Left lung (tissue), 10 donors: ENCODE results near the gene CNOT6. TPM values are rescaled to one million over a fixed set of nuclear protein-coding genes. Genes with fewer than 3 reads are reported as not detected.

ENCODE experiments used
- ATAC-seq: fragments of 200-7000 bp; cut with Tn5 transposase; one replicate; pipeline ENCODE4 v1.9.1; 2020; ENCODE audit warnings: moderate library complexity
- DNase-seq, 4 donors: peaks; one replicate each; pipeline ENCODE4 v3.0.0-alpha.2; 2013 to 2020
- H3K27ac ChIP-seq, 2 donors: fragments of 200-600 bp; sonication (generic) in 1 of 2; one replicate each; pipeline versions ENCODE4 v1.5.0 to v1.8.0; 2020 to 2021
- H3K27me3 ChIP-seq, 2 donors: fragments of 200-600 bp; sonication (generic) in 1 of 2; one replicate each; pipeline versions ENCODE4 v1.5.0 to v1.8.0; 2020 to 2021
- H3K36me3 ChIP-seq, 2 donors: fragments of 200-600 bp; sonication (generic) in 1 of 2; one replicate each; pipeline versions ENCODE4 v1.5.0 to v1.8.0; 2020 to 2021
- H3K4me1 ChIP-seq, 2 donors: fragments of 200-600 bp; one replicate each; pipeline ENCODE4 v1.8.0; 2021
- H3K4me3 ChIP-seq, 2 donors: fragments of 200-600 bp; sonication (generic) in 1 of 2; one replicate each; pipeline versions ENCODE4 v1.5.0 to v1.8.0; 2020 to 2021; ENCODE audit warnings: mild to moderate bottlenecking in 1 of 2
- H3K9me3 ChIP-seq, 2 donors: fragments of 200-600 bp; sonication (generic) in 1 of 2; one replicate each; pipeline versions ENCODE4 v1.5.0 to v1.8.0; 2020 to 2021
- intact Hi-C, 2 donors: fragments of 100-400 bp; cut with DNase I; formaldehyde crosslinking; loops; one replicate each; pipeline versions ENCODE4 v1.11.2 to v1.14.2; 2022
- polyA plus RNA-seq, 6 donors: library from polyadenylated mRNA; unstranded; fragments of 120-200 nt; gene quantifications; one replicate each; pipeline ENCODE4 v1.2.1, GENCODE V29; 2013; ENCODE audit not compliant: insufficient read length in 6 of 6
- total RNA-seq, 2 donors: library from RNA; stranded (reverse); fragmentation: NEBNext Ultra II Directional; extraction: Animal tissue kit (Norgen Biotek cat#: 25700); gene quantifications; one replicate each; pipeline ENCODE4 v1.2.1, GENCODE V29; 2021
- TF ChIP-seq, protein P1 (sequence below), 2 donors: fragments of 200-600 bp; sonication (generic) in 1 of 2; IDR thresholded peaks; one replicate each; pipeline versions ENCODE4 v1.5.0 to v1.8.0; 2021; ENCODE audit warnings: antibody characterized with exemption in 2 of 2
- donor health status: DM: no; HTN: yes; CAD: no.
- donor health status: DM: no; HTN: no; CAD: no.

Gene CNOT6
- total and polyA plus RNA-seq, 8 donors = 29.1 to 58.3 (median 50.0) TPM

- H3K4me3 ChIP-seq = no peak overlapping the region
- DNase-seq (peak in 1 of 4 donors; percentile 52), ATAC-seq (no peak)
- TF ChIP-seq, protein P1, sequence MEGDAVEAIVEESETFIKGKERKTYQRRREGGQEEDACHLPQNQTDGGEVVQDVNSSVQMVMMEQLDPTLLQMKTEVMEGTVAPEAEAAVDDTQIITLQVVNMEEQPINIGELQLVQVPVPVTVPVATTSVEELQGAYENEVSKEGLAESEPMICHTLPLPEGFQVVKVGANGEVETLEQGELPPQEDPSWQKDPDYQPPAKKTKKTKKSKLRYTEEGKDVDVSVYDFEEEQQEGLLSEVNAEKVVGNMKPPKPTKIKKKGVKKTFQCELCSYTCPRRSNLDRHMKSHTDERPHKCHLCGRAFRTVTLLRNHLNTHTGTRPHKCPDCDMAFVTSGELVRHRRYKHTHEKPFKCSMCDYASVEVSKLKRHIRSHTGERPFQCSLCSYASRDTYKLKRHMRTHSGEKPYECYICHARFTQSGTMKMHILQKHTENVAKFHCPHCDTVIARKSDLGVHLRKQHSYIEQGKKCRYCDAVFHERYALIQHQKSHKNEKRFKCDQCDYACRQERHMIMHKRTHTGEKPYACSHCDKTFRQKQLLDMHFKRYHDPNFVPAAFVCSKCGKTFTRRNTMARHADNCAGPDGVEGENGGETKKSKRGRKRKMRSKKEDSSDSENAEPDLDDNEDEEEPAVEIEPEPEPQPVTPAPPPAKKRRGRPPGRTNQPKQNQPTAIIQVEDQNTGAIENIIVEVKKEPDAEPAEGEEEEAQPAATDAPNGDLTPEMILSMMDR (IDR thresholded peaks at IDR 0.05) = no peak
- H3K27ac ChIP-seq = no peak overlapping the region
- H3K4me1 ChIP-seq = no peaks in the 10 kb centered on the region
- H3K36me3 ChIP-seq = peaks cover 0 to 30% of the 10 kb centered on the region in 2 donors
- no peaks in the 10 kb centered on the region for H3K27me3 ChIP-seq
- intact Hi-C loops = no loop called here
- H3K9me3 ChIP-seq = no peaks in the 10 kb centered on the region
Observed at GRCh38 chr5:180558232-180558631, 64.1 kb downstream of the CNOT6 start.

DNA sequence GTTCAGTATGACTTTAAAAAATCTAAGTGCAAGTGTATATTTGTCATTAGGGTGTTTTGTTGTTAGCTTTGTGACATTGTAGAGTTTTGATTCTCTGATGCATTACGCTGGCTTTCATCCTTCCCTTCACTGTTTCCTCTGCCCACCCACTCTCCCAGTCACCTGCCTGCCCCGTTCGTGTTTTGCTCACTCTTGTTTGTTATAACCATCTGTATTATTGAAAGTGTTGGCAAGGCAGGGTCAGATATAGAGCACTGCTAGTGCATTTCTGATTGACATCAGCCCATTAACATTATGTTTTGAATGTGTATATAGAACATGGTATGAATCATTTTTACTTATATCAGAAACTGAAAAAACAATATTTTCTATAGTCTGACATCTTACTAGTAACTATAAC lies 69.8 kb downstream of the CNOT6 start:
- no peak overlapping the region for H3K4me3 ChIP-seq
- DNase-seq (peak in 1 of 4 donors; percentile 15), ATAC-seq (no peak)
- intact Hi-C loops = no loop called here
- H3K4me1 ChIP-seq = no peaks in the 10 kb centered on the region
- H3K27ac ChIP-seq = no peak overlapping the region
- peaks cover 0 to 60% of the 10 kb centered on the region in 2 donors for H3K36me3 ChIP-seq
- no peaks in the 10 kb centered on the region for H3K9me3 ChIP-seq
- TF ChIP-seq, protein P1 (IDR thresholded peaks at IDR 0.05) = no peak
- H3K27me3 ChIP-seq = no peaks in the 10 kb centered on the region

GRCh38 chr5:180568914-180569313 lies 74.7 kb downstream of the CNOT6 start:
- ATAC-seq (no peak), DNase-seq (no peak)
- Histone ChIP-seq H3K27ac (no peak overlapping the region), H3K9me3 (no peaks in the 10 kb centered on the region), H3K4me1 (no peaks in the 10 kb centered on the region), H3K36me3 (peaks cover 0 to 78% of the 10 kb centered on the region in 2 donors), H3K4me3 (no peak overlapping the region), H3K27me3 (no peaks in the 10 kb centered on the region)
- TF ChIP-seq, protein P1 (IDR thresholded peaks at IDR 0.05) = no peak
- intact Hi-C loops = no loop called here

GRCh38 chr5:180575571-180575970 lies 81.4 kb downstream of the CNOT6 start:
- Histone ChIP-seq H3K9me3 (no peaks in the 10 kb centered on the region), H3K27ac (no peak overlapping the region), H3K4me1 (no peaks in the 10 kb centered on the region), H3K4me3 (no peak overlapping the region), H3K27me3 (no peaks in the 10 kb centered on the region), H3K36me3 (peaks cover 0 to 65% of the 10 kb centered on the region in 2 donors)
- DNase-seq (no peak), ATAC-seq (no peak)
- TF ChIP-seq, protein P1 (IDR thresholded peaks at IDR 0.05) = no peak
- intact Hi-C loops = no loop called here

DNA sequence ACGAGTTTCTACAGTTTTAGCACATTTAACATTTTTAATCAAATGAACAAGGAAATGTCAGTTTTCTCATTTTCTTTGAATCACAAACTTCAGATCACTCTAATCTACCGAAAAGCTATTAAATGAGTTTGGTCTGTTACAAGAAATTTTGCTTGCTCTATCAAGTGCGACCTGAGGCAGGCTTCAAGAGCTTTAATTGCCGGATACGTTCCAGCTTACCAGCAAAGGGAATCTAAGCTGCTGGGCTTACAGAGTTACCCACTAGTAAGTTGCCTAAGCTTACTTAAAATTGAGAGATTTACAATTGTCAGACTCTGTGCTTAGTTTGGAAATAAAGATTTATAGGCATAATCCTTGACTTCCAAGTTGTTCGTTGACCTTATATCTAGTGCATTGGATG lies 86.5 kb downstream of the CNOT6 start:
- Histone ChIP-seq H3K4me3 (no peak overlapping the region), H3K9me3 (no peaks in the 10 kb centered on the region), H3K27me3 (peaks cover 0 to 5% of the 10 kb centered on the region in 2 donors), H3K4me1 (no peaks in the 10 kb centered on the region), H3K27ac (no peak overlapping the region), H3K36me3 (peaks cover 0 to 23% of the 10 kb centered on the region in 2 donors)
- intact Hi-C loops = no loop called here
- ATAC-seq = no peak
- DNase-seq = no peak
- TF ChIP-seq, protein P1 (IDR thresholded peaks at IDR 0.05) = no peak
